ENCODE data around the gene ELANE.

ELANE gene

DNA sequence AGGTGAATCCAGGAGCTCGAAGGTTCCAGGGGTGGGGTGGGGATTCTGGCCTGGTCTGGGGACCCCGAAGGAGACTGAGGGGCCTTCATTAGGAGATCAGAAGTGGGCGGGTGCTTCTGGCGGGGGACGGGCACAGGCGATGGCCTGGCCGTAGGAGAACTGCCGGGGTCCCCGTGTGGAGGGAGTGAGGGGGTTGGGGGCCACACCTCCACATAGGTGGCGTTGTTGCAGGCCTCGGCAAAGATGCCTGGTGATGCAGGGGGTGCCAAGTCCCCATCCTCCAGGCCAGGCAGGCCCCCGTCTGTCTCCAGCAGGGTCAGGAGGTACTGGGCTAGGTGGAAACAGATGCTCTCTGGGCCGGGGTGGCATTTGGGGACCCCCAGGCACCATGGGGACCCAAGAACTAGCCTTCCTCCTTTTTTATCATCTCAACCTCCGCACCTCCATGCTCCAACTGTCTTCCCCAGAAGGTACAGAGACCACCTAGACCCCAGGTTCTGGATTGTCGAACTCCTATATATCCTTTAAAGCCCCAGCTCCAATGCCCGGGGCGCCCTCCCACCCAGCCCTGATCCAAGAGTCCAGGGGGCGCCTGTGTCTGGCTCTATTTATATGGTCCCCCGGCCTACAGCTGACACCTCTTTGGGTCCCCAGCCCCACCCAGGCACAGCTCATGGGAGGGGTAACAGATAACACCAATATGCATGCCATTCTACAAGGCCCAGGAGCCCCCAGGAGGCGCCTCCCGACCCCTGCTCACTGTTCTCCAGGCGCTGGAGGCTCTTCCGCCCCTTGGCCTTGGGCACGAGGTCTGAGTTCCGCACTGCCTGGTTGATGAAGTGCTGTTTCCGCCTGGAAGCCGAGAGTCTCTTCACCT, 49.4 kb downstream of the ELANE start:
- DNase-seq (ENCODE audit: low spot score) = no peak
- TF ChIP-seq CTCF (IDR thresholded peaks at IDR 0.05; ENCODE audit: extremely low read depth, missing control alignments) = no peak

- DNase-seq (ENCODE audit: low spot score) = no peak
- no peak for TF ChIP-seq CTCF (IDR thresholded peaks at IDR 0.05; ENCODE audit: extremely low read depth, missing control alignments)
These were observed 49.9 kb downstream of the ELANE start for GRCh38 chr19:902093-902370.

GRCh38 chr19:902446-903226, 50.5 kb downstream of the ELANE start:
- no peak for TF ChIP-seq CTCF (IDR thresholded peaks at IDR 0.05; ENCODE audit: extremely low read depth, missing control alignments)
- DNase-seq (ENCODE audit: low spot score) = no peak

DNA sequence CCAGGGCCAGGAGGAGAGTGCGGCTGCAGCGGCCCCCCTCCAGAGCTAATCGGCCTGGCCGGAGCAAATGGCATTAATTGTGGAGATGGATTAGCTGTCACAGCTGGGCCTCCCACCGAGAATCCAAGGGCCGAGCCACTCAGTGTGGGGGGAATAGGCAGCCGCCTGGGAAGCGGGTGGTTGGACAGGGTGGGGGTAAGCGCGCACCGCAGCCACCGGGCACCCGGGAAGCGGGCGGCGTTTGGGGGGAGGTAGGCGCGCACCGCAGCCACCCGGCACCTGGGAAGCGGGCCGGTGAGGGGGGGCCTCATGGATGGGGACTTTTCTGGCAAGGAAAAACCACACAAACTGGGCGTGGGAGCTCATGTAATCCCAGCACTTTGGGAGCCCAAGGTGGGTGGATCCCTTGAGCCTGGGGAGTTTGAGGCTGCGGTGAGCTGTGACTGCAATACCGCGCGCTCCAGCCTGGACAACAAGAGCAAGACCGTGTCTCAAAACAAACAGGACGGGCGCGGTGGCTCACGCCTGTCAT, 51.2 kb downstream of the ELANE start:
- no peak for TF ChIP-seq CTCF (IDR thresholded peaks at IDR 0.05; ENCODE audit: extremely low read depth, missing control alignments)
- no peak for DNase-seq (ENCODE audit: low spot score)

DNA sequence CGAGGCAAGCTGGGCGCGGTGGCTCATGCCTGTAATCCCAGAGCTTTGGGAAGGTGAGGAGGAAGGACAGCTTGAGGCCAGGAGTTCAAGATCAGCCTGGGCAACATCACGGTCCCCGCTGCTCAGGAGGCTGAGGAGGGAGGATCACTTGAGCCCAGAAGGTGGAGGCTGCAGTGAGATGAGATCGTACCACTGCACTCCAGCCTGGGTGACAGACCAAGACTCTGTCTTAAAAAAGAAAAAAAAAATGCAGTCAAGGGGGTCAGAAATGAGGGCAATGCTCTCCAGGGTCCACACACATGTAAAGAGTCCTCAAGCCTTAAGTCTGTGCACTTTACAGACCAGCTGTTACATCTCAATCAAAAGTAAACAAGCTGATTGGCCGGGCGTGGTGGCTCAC, 52.4 kb downstream of the ELANE start:
- no peak for TF ChIP-seq CTCF (IDR thresholded peaks at IDR 0.05; ENCODE audit: extremely low read depth, missing control alignments)
- DNase-seq (ENCODE audit: low spot score) = no peak

All from GM20000 (cell line).